Adipose tissue (tissue), 3 donors: ENCODE measurements around the gene NXPH1. TPM values are rescaled to one million over a fixed set of nuclear protein-coding genes. Genes with fewer than 3 reads are reported as not detected.
"Not testable (repeated sequence)": the region's sequence is repeated elsewhere in the genome, so short reads cannot be mapped to it uniquely, and the experiment has no call there.

Experiments used
- H3K27ac ChIP-seq: one replicate; pipeline ENCODE4 v1.5.1; 2013; ENCODE audit warnings: low read depth, low read length
- WGBS, 3 donors: extraction: QIAGEN DNeasy Blood & Tissue Kit; methylation state at CpG; one replicate each; pipeline ENCODE4 v1.1.7; 2013; 5-methylcytosine and 5-hydroxymethylcytosine counted together
- polyA plus RNA-seq, 3 donors: library from polyadenylated mRNA; stranded (reverse); fragments of 200-250 nt; gene quantifications; one replicate each; pipeline ENCODE4 v1.2.3, GENCODE V29; 2013
- donor health status: healthy with polysubstance abuse.
- donor health status: Bipolar disorder and iron deficiency.
- donor health status: healthy.

The NXPH1 gene
- polyA plus RNA-seq, 3 donors = not detected

- H3K27ac ChIP-seq = no peak overlapping the region
These were observed 192.2 kb downstream of the NXPH1 start for GRCh38 chr7:8625612-8626011.

- WGBS, 3 donors = 48 to 69% (median 52%) methylated on average over 2 of the region's 2 CpGs
- no peak overlapping the region for H3K27ac ChIP-seq
These were observed 193.9 kb downstream of the NXPH1 start for GRCh38 chr7:8627325-8627724.

- WGBS, 3 donors = 74 to 87% (median 83%) methylated on average over 7 of the region's 7 CpGs
- H3K27ac ChIP-seq = no peak overlapping the region
These were observed 195.2 kb downstream of the NXPH1 start for GRCh38 chr7:8628656-8629055.

- 40 to 65% (median 51%) methylated on average over 3 of the region's 3 CpGs for WGBS, 3 donors
- H3K27ac ChIP-seq = no peak overlapping the region
These were observed 196.1 kb downstream of the NXPH1 start for GRCh38 chr7:8629504-8629903.

- no peak overlapping the region for H3K27ac ChIP-seq
- WGBS, 3 donors = 75 to 79% (median 76%) methylated on average over 4 of the region's 4 CpGs
These were observed 203.9 kb downstream of the NXPH1 start for GRCh38 chr7:8637322-8637721.

- 19 to 67% (median 50%) methylated on average over 7 of the region's 7 CpGs for WGBS, 3 donors
- no peak overlapping the region for H3K27ac ChIP-seq
These were observed 204.7 kb downstream of the NXPH1 start for GRCh38 chr7:8638076-8638475.

GRCh38 chr7:8639668-8640067 is 206.3 kb downstream of the NXPH1 start:
- WGBS, 3 donors = 77 to 84% (median 83%) methylated on average over 5 of the region's 5 CpGs
- no peak overlapping the region for H3K27ac ChIP-seq

- no peak overlapping the region for H3K27ac ChIP-seq
- WGBS, 3 donors = 85 to 87% (median 86%) methylated on average over 1 of the region's 1 CpG
These were observed 207.3 kb downstream of the NXPH1 start for GRCh38 chr7:8640671-8641070.

GRCh38 chr7:8668627-8669500 is 235.5 kb downstream of the NXPH1 start:
- H3K27ac ChIP-seq = no peak overlapping the region
- 71 to 82% (median 76%) methylated on average over 6 of the region's 6 CpGs for WGBS, 3 donors

GRCh38 chr7:8669501-8669851 is 236.1 kb downstream of the NXPH1 start:
- no peak overlapping the region for H3K27ac ChIP-seq

- no peak overlapping the region for H3K27ac ChIP-seq
- WGBS, 3 donors = 47 to 73% (median 49%) methylated on average over 4 of the region's 4 CpGs
These were observed 251.0 kb downstream of the NXPH1 start for GRCh38 chr7:8684426-8684825.

- H3K27ac ChIP-seq = no peak overlapping the region
- 44 to 51% (median 49%) methylated on average over 3 of the region's 3 CpGs for WGBS, 3 donors
These were observed 266.6 kb downstream of the NXPH1 start for GRCh38 chr7:8699875-8700624.

- H3K27ac ChIP-seq = no peak overlapping the region
These were observed 269.4 kb downstream of the NXPH1 start for GRCh38 chr7:8702807-8703206.

- H3K27ac ChIP-seq = no peak overlapping the region
- WGBS, 3 donors = 50 to 75% (median 62%) methylated on average over 2 of the region's 2 CpGs
These were observed 276.7 kb downstream of the NXPH1 start for GRCh38 chr7:8710124-8710523.

GRCh38 chr7:8714791-8715190 is 281.4 kb downstream of the NXPH1 start:
- no peak overlapping the region for H3K27ac ChIP-seq

GRCh38 chr7:8719102-8719501 is 285.7 kb downstream of the NXPH1 start:
- 82 to 92% (median 87%) methylated on average over 1 of the region's 1 CpG for WGBS, 3 donors
- H3K27ac ChIP-seq = no peak overlapping the region

- 16 to 22% (median 21%) methylated on average over 4 of the region's 4 CpGs for WGBS, 3 donors
- H3K27ac ChIP-seq = no peak overlapping the region
These were observed 290.8 kb downstream of the NXPH1 start for GRCh38 chr7:8724080-8724718.

- WGBS, 3 donors = 85 to 93% (median 91%) methylated on average over 9 to 14 of the region's 14 CpGs
- not testable (repeated sequence) for H3K27ac ChIP-seq
These were observed 298.3 kb downstream of the NXPH1 start for GRCh38 chr7:8731756-8732155.

GRCh38 chr7:8739837-8740236 is 306.4 kb downstream of the NXPH1 start:
- 61 to 86% (median 82%) methylated on average over 1 of the region's 1 CpG for WGBS, 3 donors
- H3K27ac ChIP-seq = no peak overlapping the region
